ENCODE results near the gene OR51M1.

DNA sequence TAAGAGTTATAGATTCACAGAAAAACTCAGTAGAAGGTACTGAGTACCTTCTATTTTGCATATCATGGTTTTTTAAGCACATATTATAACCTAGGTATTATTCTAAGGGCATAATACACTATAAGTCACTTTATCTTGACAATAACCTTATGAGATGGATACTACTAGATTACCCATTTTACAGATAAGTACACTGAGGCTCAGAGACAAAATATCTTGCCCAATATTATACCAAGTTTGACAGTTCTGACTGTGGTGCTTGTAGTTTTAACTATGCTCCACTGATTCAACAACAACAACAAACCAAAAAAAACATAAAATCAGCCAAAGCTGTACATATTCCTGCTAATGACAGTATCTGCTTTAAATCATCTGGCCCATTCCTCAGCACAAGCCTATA, 10.5 kb downstream of the OR51M1 start:
- TF ChIP-seq SMC3 (IDR thresholded peaks at IDR 0.05; ENCODE audit: low read depth, low read length) (no peak), GABPA (IDR thresholded peaks at IDR 0.05; ENCODE audit: low read depth) (no peak), USF2 (IDR thresholded peaks at IDR 0.05; ENCODE audit: borderline replicate concordance, low read depth, low read length) (no peak), RAD21 (IDR thresholded peaks at IDR 0.05; ENCODE audit: low read length) (no peak), POLR2AphosphoS5 (IDR thresholded peaks at IDR 0.05; ENCODE audit: low read depth, low read length) (no peak), EP300 (IDR thresholded peaks at IDR 0.05; ENCODE audit: borderline replicate concordance in 1 of 2, low read depth in 1 of 2, low read length in 1 of 2) (no peak), RXRA (IDR thresholded peaks at IDR 0.05; ENCODE audit: borderline replicate concordance, low read depth) (no peak), NRF1 (IDR thresholded peaks at IDR 0.05; ENCODE audit: low read depth, low read length) (no peak), NFIC (IDR thresholded peaks at IDR 0.05; ENCODE audit: borderline replicate concordance) (no peak)
- TF ChIP-seq, protein P1, sequence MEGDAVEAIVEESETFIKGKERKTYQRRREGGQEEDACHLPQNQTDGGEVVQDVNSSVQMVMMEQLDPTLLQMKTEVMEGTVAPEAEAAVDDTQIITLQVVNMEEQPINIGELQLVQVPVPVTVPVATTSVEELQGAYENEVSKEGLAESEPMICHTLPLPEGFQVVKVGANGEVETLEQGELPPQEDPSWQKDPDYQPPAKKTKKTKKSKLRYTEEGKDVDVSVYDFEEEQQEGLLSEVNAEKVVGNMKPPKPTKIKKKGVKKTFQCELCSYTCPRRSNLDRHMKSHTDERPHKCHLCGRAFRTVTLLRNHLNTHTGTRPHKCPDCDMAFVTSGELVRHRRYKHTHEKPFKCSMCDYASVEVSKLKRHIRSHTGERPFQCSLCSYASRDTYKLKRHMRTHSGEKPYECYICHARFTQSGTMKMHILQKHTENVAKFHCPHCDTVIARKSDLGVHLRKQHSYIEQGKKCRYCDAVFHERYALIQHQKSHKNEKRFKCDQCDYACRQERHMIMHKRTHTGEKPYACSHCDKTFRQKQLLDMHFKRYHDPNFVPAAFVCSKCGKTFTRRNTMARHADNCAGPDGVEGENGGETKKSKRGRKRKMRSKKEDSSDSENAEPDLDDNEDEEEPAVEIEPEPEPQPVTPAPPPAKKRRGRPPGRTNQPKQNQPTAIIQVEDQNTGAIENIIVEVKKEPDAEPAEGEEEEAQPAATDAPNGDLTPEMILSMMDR (IDR thresholded peaks at IDR 0.05): no peak
- TF ChIP-seq, protein P2, sequence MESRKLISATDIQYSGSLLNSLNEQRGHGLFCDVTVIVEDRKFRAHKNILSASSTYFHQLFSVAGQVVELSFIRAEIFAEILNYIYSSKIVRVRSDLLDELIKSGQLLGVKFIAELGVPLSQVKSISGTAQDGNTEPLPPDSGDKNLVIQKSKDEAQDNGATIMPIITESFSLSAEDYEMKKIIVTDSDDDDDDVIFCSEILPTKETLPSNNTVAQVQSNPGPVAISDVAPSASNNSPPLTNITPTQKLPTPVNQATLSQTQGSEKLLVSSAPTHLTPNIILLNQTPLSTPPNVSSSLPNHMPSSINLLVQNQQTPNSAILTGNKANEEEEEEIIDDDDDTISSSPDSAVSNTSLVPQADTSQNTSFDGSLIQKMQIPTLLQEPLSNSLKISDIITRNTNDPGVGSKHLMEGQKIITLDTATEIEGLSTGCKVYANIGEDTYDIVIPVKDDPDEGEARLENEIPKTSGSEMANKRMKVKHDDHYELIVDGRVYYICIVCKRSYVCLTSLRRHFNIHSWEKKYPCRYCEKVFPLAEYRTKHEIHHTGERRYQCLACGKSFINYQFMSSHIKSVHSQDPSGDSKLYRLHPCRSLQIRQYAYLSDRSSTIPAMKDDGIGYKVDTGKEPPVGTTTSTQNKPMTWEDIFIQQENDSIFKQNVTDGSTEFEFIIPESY (IDR thresholded peaks at IDR 0.05; ENCODE audit: borderline replicate concordance, low read depth): no peak

All from SK-N-SH (cell line).